K562 (cell line): Measurements from ENCODE around the gene USP7. TPM values are rescaled to one million over a fixed set of nuclear protein-coding genes. Genes with fewer than 3 reads are reported as not detected.

Experiments used
- ARHGAP35 ChIP-seq: fragments of 450-650 bp; IDR thresholded peaks from 2 replicates; pipeline ENCODE4 v1.6.1; 2018; ENCODE audit not compliant: partially characterized antibody
- CC2D1A ChIP-seq: fragments of 450-650 bp; IDR thresholded peaks from 2 replicates; pipeline ENCODE4 v1.6.1; 2017; ENCODE audit warnings: mild to moderate bottlenecking
- CREM ChIP-seq: IDR thresholded peaks from 2 replicates; pipeline ENCODE4 v1.6.1; 2014; ENCODE audit warnings: antibody characterized with exemption, low read depth
- GATAD2A ChIP-seq: fragments of 450-650 bp; IDR thresholded peaks from 2 replicates; pipeline ENCODE4 v1.6.1; 2017
- GTF2A2 ChIP-seq: IDR thresholded peaks from 2 replicates; pipeline ENCODE4 v1.6.1; 2016; ENCODE audit warnings: mild to moderate bottlenecking, missing genetic modification characterization, missing compliant biosample characterization
- KAT7 ChIP-seq: sonication (generic); formaldehyde crosslinking; IDR thresholded peaks from 2 replicates; pipeline ENCODE4 v1.8.0; 2022; ENCODE audit warnings: missing genetic modification reagents, mild to moderate bottlenecking, borderline replicate concordance
- KAT8 ChIP-seq: fragments of 450-650 bp; IDR thresholded peaks from 2 replicates; pipeline ENCODE4 v1.6.1; 2016; ENCODE audit warnings: low read depth, mild to moderate bottlenecking
- KLF16 ChIP-seq: IDR thresholded peaks from 2 replicates; pipeline ENCODE4 v1.6.1; 2016; ENCODE audit warnings: antibody characterized with exemption
- MBD2 ChIP-seq: sonication (generic); IDR thresholded peaks from 2 replicates; pipeline ENCODE4 v1.6.1; 2016; ENCODE audit warnings: low read depth, borderline replicate concordance
- MED1 ChIP-seq: sonication (generic); formaldehyde crosslinking; IDR thresholded peaks from 2 replicates; pipeline ENCODE4 v1.8.1; 2023; ENCODE audit warnings: missing genetic modification reagents, borderline replicate concordance
- SMC3 ChIP-seq: conservative IDR thresholded peaks from 2 replicates; pipeline ENCODE4 v1.6.1; 2011; ENCODE audit warnings: low read depth, low read length, improper control_type of control experiment; ENCODE audit not compliant: insufficient read depth
- STAG1 ChIP-seq: sonication (generic); formaldehyde crosslinking; IDR thresholded peaks from 2 replicates; pipeline ENCODE4 v1.5.0; 2020; ENCODE audit warnings: missing genetic modification reagents, borderline replicate concordance
- TAF1 ChIP-seq: IDR thresholded peaks from 2 replicates; pipeline ENCODE4 v1.6.1; 2011; ENCODE audit warnings: mild to moderate bottlenecking, low read length, moderate library complexity; ENCODE audit not compliant: insufficient read depth, control insufficient read depth, severe bottlenecking; ENCODE audit errors: extremely low read depth
- XRCC5 ChIP-seq: fragments of 200-400 bp; formaldehyde crosslinking; IDR thresholded peaks from 2 replicates; pipeline ENCODE4 v1.6.1; 2017; ENCODE audit warnings: low read depth, mild to moderate bottlenecking, low read length
- ZBTB7A ChIP-seq: IDR thresholded peaks from 2 replicates; pipeline ENCODE4 v1.6.1; 2011; ENCODE audit warnings: low read depth, mild to moderate bottlenecking, low read length, moderate library complexity, borderline replicate concordance; ENCODE audit not compliant: control insufficient read depth
- ZKSCAN8 ChIP-seq: fragments of 200-800 bp; sonication (Bioruptor generic); IDR thresholded peaks from 2 replicates; pipeline ENCODE4 v1.6.1; 2016; ENCODE audit warnings: missing genetic modification characterization, missing compliant biosample characterization
- ZNF197 ChIP-seq: fragments of 200-800 bp; sonication (Bioruptor generic); IDR thresholded peaks from 2 replicates; pipeline ENCODE4 v1.6.1; 2016; ENCODE audit warnings: low read depth, missing genetic modification characterization, missing compliant biosample characterization
- ZNF668 ChIP-seq: fragments of 250-450 bp; sonication (Bioruptor Pico); IDR thresholded peaks from 2 replicates; pipeline ENCODE4 v1.8.0; 2022; ENCODE audit warnings: mild to moderate bottlenecking, inconsistent platforms
- polyA plus RNA-seq, 8 experiments: library from polyadenylated mRNA; depleted of rRNA in 4 of 8; stranded (reverse) in 5 of 8; unstranded in 3 of 8; fragments of >200 nt; fragmentation: Nextera tagmentation in 2 of 8; fragmentation: Illumina TruSeq in 1 of 8; extraction: Ambion mirVana in 2 of 8; extraction: Trizol in 1 of 8; gene quantifications; 2 replicates each; pipeline versions ENCODE4 v1.2.1 to v1.2.3, GENCODE V29; 2011 to 2014; ENCODE audit warnings: inconsistent platforms in 1 of 8, missing spikeins in 1 of 8
- total RNA-seq, 7 experiments: library from RNA; depleted of rRNA in 6 of 7; stranded (reverse); fragments of >200 nt in 6 of 7; fragmentation: Illumina TruSeq in 2 of 7; extraction: Trizol in 2 of 7; gene quantifications; 2 replicates each; pipeline versions ENCODE4 v1.2.1 to v1.2.3, GENCODE V29; 2011 to 2021; ENCODE audit warnings: low replicate concordance in 1 of 7
- TF ChIP-seq, protein P1 (sequence below): sonication (generic); formaldehyde crosslinking; IDR thresholded peaks from 2 replicates; pipeline ENCODE4 v1.8.0; 2022; ENCODE audit warnings: missing genetic modification reagents, mild to moderate bottlenecking, borderline replicate concordance
- TF ChIP-seq, protein P2 (sequence below): fragments of 200-800 bp; sonication (Bioruptor generic); IDR thresholded peaks from 2 replicates; pipeline ENCODE4 v1.6.1; 2017; ENCODE audit warnings: missing genetic modification characterization, missing compliant biosample characterization
- TF ChIP-seq, protein P3 (sequence below): sonication (generic); formaldehyde crosslinking; IDR thresholded peaks from 2 replicates; pipeline ENCODE4 v1.8.0; 2022; ENCODE audit warnings: mild to moderate bottlenecking, missing genetic modification reagents
- TF ChIP-seq, protein P4 (sequence below), 3 experiments: fragments of 200-800 bp in 1 of 3; sonication (Bioruptor generic) in 1 of 3; sonication (generic) in 1 of 3; formaldehyde crosslinking in 1 of 3; IDR thresholded peaks; 2 replicates each; pipeline versions ENCODE4 v1.6.1 to v1.8.0; 2016 to 2022; ENCODE audit warnings: mild to moderate bottlenecking in 2 of 3, missing compliant biosample characterization in 2 of 3, missing genetic modification characterization in 2 of 3, missing genetic modification reagents in 1 of 3

Gene USP7
- total and polyA plus RNA-seq, 9 of the 15 experiments (the other 6 are each of a cell fraction or from before 2014, with no cell fraction given), result 17.1 to 145 (median 57.9) TPM

DNA sequence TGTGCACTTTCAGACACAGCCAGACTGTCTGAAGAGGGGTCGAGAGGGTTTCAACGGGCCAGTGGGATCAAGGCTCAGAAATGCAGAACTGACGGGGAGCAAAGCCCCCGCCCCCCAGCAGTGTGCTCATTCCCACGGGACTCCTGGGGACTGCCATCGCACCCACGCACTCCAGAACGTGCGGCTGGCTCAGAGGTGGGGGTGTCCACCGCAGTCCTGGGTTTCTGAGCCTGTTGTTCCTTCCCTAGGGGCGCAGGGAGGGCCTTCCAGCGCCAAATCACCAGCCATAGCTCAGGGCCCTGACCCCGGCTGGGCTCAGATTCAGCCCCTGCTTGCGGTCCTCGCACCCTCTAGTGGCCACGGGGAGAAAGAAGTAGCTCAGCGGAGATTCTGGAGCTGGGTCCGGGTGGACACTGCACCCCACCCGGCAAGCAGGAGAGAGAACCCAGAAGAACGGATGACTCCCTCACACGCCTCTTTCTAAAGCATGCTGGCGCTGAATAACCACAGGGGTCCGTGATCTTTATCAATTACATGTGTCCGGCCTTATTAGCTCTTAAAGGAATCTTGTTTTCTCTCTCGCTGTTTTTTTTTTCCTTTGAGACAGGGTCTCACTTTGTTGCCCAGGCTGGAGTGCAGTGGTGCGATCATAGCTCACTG lies 45.0 kb upstream of the USP7 start (continued):
- no peak for TF ChIP-seq TAF1
- TF ChIP-seq, protein P1, sequence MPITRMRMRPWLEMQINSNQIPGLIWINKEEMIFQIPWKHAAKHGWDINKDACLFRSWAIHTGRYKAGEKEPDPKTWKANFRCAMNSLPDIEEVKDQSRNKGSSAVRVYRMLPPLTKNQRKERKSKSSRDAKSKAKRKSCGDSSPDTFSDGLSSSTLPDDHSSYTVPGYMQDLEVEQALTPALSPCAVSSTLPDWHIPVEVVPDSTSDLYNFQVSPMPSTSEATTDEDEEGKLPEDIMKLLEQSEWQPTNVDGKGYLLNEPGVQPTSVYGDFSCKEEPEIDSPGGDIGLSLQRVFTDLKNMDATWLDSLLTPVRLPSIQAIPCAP (CRISPR knock-in tag), result no peak
- TF ChIP-seq, protein P2, sequence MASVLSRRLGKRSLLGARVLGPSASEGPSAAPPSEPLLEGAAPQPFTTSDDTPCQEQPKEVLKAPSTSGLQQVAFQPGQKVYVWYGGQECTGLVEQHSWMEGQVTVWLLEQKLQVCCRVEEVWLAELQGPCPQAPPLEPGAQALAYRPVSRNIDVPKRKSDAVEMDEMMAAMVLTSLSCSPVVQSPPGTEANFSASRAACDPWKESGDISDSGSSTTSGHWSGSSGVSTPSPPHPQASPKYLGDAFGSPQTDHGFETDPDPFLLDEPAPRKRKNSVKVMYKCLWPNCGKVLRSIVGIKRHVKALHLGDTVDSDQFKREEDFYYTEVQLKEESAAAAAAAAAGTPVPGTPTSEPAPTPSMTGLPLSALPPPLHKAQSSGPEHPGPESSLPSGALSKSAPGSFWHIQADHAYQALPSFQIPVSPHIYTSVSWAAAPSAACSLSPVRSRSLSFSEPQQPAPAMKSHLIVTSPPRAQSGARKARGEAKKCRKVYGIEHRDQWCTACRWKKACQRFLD (CRISPR knock-in tag), result no peak
- no peak for TF ChIP-seq GATAD2A
- TF ChIP-seq XRCC5, result 0 out of 2 replicates have a peak, but pooled peaks have one; percentile 54
- TF ChIP-seq ARHGAP35, result no peak
- peak; percentile 47; the same call in 1 of the 2 replicates for TF ChIP-seq CREM
- TF ChIP-seq GTF2A2 (tag), result no peak
- TF ChIP-seq, protein P3, sequence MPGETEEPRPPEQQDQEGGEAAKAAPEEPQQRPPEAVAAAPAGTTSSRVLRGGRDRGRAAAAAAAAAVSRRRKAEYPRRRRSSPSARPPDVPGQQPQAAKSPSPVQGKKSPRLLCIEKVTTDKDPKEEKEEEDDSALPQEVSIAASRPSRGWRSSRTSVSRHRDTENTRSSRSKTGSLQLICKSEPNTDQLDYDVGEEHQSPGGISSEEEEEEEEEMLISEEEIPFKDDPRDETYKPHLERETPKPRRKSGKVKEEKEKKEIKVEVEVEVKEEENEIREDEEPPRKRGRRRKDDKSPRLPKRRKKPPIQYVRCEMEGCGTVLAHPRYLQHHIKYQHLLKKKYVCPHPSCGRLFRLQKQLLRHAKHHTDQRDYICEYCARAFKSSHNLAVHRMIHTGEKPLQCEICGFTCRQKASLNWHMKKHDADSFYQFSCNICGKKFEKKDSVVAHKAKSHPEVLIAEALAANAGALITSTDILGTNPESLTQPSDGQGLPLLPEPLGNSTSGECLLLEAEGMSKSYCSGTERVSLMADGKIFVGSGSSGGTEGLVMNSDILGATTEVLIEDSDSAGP (CRISPR knock-in tag), result no peak
- peak; percentile 61 for TF ChIP-seq CC2D1A
- peak; percentile 37; the same call in 1 of the 2 replicates for TF ChIP-seq STAG1 (CRISPR knock-in tag)
- no peak for TF ChIP-seq ZNF668 (CRISPR knock-in tag)
- TF ChIP-seq ZBTB7A, result peak; percentile 74; the same call in 1 of the 2 replicates
- TF ChIP-seq KLF16, result peak; percentile 56; the same call in 1 of the 2 replicates
- no peak for TF ChIP-seq ZNF197 (CRISPR knock-in tag)
- no peak for TF ChIP-seq KAT7 (CRISPR knock-in tag)
- TF ChIP-seq ZKSCAN8, result no peak
- TF ChIP-seq, protein P4, sequence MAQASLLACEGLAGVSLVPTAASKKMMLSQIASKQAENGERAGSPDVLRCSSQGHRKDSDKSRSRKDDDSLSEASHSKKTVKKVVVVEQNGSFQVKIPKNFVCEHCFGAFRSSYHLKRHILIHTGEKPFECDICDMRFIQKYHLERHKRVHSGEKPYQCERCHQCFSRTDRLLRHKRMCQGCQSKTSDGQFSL (CRISPR knock-in tag; IDR thresholded peaks at IDR 0.05), result peak; percentile 17; the same call in 1 of the 2 replicates
- TF ChIP-seq, protein P4 (tag; IDR thresholded peaks at IDR 0.05), result no peak
- TF ChIP-seq MED1 (CRISPR knock-in tag), result no peak
- TF ChIP-seq KAT8, result no peak
- TF ChIP-seq MBD2, result no peak
- peak; percentile 80 for TF ChIP-seq SMC3
